ENCODE data around the gene ACTN4.
A peak's percentile ranks its signal among the peaks of the same experiment; 100 is the strongest.

ACTN4 gene

DNA sequence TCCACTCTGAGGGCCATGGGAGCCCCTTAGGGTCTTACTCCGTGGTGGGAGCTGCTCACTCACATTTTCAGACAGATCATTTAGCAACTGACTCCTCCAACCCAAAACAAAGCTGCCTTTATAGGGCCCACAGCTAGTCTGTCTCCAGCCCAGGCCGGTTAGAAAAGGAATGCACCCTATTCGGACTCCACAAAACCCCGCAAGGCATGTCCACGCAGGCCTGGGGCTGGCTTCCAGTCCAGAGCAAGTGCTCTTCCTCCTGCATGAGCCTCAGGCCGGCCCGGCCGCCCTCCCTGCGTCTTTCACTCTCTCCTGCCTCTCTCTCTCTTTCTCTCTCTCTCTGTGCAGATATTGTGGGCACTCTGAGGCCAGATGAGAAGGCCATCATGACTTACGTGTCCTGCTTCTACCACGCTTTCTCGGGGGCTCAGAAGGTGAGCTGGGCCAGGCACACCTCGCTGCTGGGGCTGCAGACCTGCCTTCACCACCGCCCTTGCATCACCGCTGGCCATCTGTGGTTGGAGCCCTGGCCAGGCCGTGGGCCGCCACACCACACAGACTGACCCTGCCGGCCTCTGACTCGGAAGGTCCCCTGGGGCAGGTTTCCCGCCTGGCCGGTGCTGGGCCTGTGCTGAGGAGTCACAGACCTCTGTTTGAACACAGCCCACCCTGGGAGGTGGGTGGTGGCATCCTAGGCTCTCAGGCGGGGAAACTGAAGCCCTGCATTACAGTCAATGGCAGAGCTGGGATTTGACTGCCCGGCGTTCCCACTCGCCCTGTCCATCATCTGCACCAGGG, 63.7 kb downstream of the ACTN4 start:
- H3K4me3 ChIP-seq (ENCODE audit: control insufficient read depth, low read depth, low read length): no peak overlapping the region
- TF ChIP-seq, protein P1, sequence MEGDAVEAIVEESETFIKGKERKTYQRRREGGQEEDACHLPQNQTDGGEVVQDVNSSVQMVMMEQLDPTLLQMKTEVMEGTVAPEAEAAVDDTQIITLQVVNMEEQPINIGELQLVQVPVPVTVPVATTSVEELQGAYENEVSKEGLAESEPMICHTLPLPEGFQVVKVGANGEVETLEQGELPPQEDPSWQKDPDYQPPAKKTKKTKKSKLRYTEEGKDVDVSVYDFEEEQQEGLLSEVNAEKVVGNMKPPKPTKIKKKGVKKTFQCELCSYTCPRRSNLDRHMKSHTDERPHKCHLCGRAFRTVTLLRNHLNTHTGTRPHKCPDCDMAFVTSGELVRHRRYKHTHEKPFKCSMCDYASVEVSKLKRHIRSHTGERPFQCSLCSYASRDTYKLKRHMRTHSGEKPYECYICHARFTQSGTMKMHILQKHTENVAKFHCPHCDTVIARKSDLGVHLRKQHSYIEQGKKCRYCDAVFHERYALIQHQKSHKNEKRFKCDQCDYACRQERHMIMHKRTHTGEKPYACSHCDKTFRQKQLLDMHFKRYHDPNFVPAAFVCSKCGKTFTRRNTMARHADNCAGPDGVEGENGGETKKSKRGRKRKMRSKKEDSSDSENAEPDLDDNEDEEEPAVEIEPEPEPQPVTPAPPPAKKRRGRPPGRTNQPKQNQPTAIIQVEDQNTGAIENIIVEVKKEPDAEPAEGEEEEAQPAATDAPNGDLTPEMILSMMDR (IDR thresholded peaks at IDR 0.05; ENCODE audit: control insufficient read depth, insufficient read depth, low read depth, low read length, missing control alignments): no peak
- no peak for DNase-seq (ENCODE audit: low read depth)

DNA sequence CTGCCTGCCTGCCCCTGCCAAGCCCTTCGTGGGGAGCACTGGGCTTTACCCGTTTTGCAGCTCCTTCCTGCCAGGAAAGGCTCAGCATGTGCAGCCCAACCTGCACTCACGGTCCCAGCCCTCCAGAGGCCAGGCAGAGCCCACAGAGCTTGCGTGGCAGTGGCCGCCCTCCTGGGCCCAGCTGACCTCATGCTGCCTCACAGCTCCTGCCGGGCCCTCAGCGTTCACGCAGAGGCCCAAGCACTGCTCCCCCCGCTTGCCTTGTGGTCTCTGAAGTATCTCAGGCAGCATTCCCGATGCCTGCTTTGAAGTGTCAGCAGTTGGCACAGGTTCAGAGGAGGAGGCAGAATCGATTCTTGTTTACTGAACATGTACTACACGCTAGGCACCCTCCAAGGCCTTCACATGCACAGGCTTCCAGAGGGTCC, 64.3 kb downstream of the ACTN4 start:
- DNase-seq (ENCODE audit: low read depth): peak; percentile 84
- H3K4me3 ChIP-seq (ENCODE audit: control insufficient read depth, low read depth, low read length): no peak overlapping the region
- TF ChIP-seq, protein P1 (IDR thresholded peaks at IDR 0.05; ENCODE audit: control insufficient read depth, insufficient read depth, low read depth, low read length, missing control alignments): peak; percentile 48

DNA sequence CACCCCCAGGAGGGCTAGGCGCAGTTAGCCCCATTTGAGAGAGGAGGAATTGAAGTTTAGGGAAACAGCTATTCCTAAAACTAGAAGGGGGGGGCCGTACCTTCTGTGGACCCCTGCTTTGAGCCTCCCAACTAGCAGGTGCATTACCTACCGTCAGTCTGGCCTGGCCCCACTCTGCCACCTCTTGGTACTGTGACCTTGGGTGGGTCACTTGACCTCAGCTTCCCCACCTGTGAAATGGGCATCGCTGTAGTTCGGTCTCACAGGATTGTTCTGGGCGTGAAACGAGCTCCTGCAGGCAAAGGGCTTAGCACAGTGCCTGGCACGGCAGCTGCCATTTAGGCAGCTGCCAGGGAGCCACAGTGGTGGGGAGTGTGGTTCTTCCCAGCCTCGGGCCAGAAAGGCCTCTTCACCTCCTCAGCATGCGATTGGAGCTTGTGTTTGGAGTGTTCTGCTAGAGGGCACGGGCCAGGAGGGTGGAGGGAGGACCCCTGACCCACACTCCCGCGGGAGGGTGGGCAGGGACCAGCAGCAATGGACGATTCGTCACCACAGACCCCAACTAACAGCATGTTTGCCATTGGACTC, 64.8 kb downstream of the ACTN4 start:
- no peak for DNase-seq (ENCODE audit: low read depth)
- TF ChIP-seq, protein P1 (IDR thresholded peaks at IDR 0.05; ENCODE audit: control insufficient read depth, insufficient read depth, low read depth, low read length, missing control alignments): no peak

DNA sequence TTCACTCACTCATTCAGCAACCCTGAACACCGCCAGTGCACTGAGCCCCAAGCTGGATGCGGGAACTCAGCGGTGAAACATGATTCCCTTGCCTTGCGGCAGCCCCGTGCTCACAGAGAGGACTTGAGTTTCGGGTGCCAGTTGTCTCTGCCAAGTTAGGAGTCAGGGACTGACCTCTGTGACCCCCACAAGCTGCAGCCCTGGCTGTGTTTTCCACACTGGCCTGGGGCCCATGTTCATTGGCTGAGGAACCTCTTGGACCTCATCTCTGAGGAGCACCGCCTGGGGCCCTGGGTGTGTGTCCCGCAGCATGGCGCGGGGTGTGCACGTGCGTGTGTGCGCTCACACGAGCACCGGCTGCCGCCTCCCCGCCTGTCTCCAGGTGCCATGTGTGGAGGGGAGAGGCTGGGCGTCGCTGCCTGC, 65.8 kb downstream of the ACTN4 start:
- H3K4me3 ChIP-seq (ENCODE audit: control insufficient read depth, low read depth, low read length): no peak overlapping the region
- DNase-seq (ENCODE audit: low read depth): no peak
- TF ChIP-seq, protein P1 (IDR thresholded peaks at IDR 0.05; ENCODE audit: control insufficient read depth, insufficient read depth, low read depth, low read length, missing control alignments): no peak

More for the DNA sequence above, 64.8 kb downstream of the ACTN4 start:
- H3K4me3 ChIP-seq (ENCODE audit: control insufficient read depth, low read depth, low read length): no peak overlapping the region

DNA sequence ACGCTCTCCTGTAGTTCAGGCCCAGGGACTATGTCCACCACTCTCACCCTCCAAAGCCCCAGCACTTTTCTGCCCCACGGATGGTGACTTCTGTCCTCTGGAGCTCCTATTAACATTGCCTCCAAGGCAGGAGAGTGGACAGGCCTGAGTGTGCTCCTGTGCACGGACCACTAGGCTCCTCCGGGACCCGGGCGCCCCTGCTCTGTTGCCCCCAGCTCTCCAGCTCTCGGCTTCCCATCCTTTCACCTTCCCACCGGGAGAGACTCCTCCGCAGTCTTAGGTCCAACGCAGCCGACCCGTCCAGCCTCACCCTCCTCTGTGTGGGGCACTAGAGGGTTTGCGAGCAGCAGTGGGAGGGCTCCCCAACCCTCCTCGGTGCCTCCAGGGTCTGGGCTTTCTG, 66.4 kb downstream of the ACTN4 start:
- H3K4me3 ChIP-seq (ENCODE audit: control insufficient read depth, low read depth, low read length): no peak overlapping the region

DNA sequence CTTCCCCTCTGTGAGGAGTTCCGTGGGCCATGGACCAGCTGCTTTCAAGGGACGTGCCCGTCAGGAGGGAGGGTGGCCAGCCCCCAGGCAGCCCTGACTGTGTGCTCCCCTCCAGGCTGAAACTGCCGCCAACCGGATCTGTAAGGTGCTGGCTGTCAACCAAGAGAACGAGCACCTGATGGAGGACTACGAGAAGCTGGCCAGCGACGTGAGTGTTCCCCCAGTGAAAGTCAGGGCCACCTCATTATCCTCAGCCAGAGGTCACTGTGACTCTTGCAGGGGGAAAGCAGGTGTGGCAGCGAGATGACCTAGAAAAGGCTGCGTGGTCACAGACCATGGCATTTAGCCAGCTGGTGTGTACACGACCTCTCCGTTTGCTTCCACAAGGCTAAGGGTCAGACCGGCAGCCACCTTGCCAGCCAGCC, 66.9 kb downstream of the ACTN4 start:
- no peak for DNase-seq (ENCODE audit: low read depth)
- no peak overlapping the region for H3K4me3 ChIP-seq (ENCODE audit: control insufficient read depth, low read depth, low read length)
- TF ChIP-seq, protein P1 (IDR thresholded peaks at IDR 0.05; ENCODE audit: control insufficient read depth, insufficient read depth, low read depth, low read length, missing control alignments): no peak

More for the DNA sequence above, 66.4 kb downstream of the ACTN4 start:
- no peak for DNase-seq (ENCODE audit: low read depth)
- TF ChIP-seq, protein P1 (IDR thresholded peaks at IDR 0.05; ENCODE audit: control insufficient read depth, insufficient read depth, low read depth, low read length, missing control alignments): no peak
